Amniotic epithelial cell (primary cell): Measurements from ENCODE around the gene AKAP12.
A peak's percentile ranks its signal among the peaks of the same experiment; 100 is the strongest.

Source experiments
- DNase-seq: peaks from one replicate; pipeline ENCODE4 v3.0.0-alpha.2; 2010; ENCODE audit warnings: low read depth

AKAP12 gene

GRCh38 chr6:151284548-151285017 lies 44.8 kb downstream of the AKAP12 start:
- DNase-seq: no peak

- DNase-seq: peak; percentile 21
Measured at GRCh38 chr6:151285122-151285521, 45.4 kb downstream of the AKAP12 start.

- DNase-seq: no peak
Measured at GRCh38 chr6:151286214-151286613, 46.4 kb downstream of the AKAP12 start.

- DNase-seq: peak; percentile 25
Measured at GRCh38 chr6:151288712-151289398, 49.1 kb downstream of the AKAP12 start.

- peak; percentile 91 for DNase-seq
Measured at GRCh38 chr6:151289399-151290007, 49.7 kb downstream of the AKAP12 start.

GRCh38 chr6:151290877-151291721 lies 51.3 kb downstream of the AKAP12 start:
- peak; percentile 87 for DNase-seq

- no peak for DNase-seq
Measured at GRCh38 chr6:151291722-151292059, 51.9 kb downstream of the AKAP12 start.

- peak; percentile 94 for DNase-seq
Measured at GRCh38 chr6:151292974-151293687, 53.4 kb downstream of the AKAP12 start.

GRCh38 chr6:151293688-151294016 lies 53.9 kb downstream of the AKAP12 start:
- DNase-seq: no peak

- DNase-seq: peak; percentile 80
Measured at GRCh38 chr6:151294561-151295101, 54.9 kb downstream of the AKAP12 start.

GRCh38 chr6:151297886-151298285 lies 58.1 kb downstream of the AKAP12 start:
- DNase-seq: no peak

GRCh38 chr6:151299011-151299410 lies 59.2 kb downstream of the AKAP12 start:
- DNase-seq: no peak

- DNase-seq: no peak
Measured at GRCh38 chr6:151300267-151300991, 60.7 kb downstream of the AKAP12 start.

GRCh38 chr6:151301547-151301946 lies 61.8 kb downstream of the AKAP12 start:
- DNase-seq: no peak

GRCh38 chr6:151303231-151303630 lies 63.5 kb downstream of the AKAP12 start:
- no peak for DNase-seq

GRCh38 chr6:151306269-151306783 lies 66.6 kb downstream of the AKAP12 start:
- no peak for DNase-seq

- DNase-seq: no peak
Measured at GRCh38 chr6:151307501-151307900, 67.7 kb downstream of the AKAP12 start.

GRCh38 chr6:151309619-151310018 lies 69.9 kb downstream of the AKAP12 start:
- no peak for DNase-seq

- no peak for DNase-seq
Measured at GRCh38 chr6:151310279-151310678, 70.5 kb downstream of the AKAP12 start.

GRCh38 chr6:151310852-151311767 lies 71.3 kb downstream of the AKAP12 start:
- DNase-seq: no peak
